SK-N-MC (cell line): ENCODE results near the gene TADA3.

Experiments used
- EZH2 ChIP-seq: fragments of 200-600 bp; sonication (generic); IDR thresholded peaks from one replicate; pipeline ENCODE4 v1.6.1; 2017; ENCODE audit warnings: antibody characterized with exemption
- POLR2AphosphoS5 ChIP-seq: IDR thresholded peaks from 2 replicates; pipeline ENCODE4 v1.6.1; 2012; ENCODE audit warnings: mild to moderate bottlenecking, low read depth, low read length, borderline replicate concordance

GRCh38 chr3:9770276-9770812 is 21.9 kb downstream of the TADA3 start:
- TF ChIP-seq EZH2 (no peak), POLR2AphosphoS5 (no peak)
